ENCODE results near the gene TFF1.

DNA sequence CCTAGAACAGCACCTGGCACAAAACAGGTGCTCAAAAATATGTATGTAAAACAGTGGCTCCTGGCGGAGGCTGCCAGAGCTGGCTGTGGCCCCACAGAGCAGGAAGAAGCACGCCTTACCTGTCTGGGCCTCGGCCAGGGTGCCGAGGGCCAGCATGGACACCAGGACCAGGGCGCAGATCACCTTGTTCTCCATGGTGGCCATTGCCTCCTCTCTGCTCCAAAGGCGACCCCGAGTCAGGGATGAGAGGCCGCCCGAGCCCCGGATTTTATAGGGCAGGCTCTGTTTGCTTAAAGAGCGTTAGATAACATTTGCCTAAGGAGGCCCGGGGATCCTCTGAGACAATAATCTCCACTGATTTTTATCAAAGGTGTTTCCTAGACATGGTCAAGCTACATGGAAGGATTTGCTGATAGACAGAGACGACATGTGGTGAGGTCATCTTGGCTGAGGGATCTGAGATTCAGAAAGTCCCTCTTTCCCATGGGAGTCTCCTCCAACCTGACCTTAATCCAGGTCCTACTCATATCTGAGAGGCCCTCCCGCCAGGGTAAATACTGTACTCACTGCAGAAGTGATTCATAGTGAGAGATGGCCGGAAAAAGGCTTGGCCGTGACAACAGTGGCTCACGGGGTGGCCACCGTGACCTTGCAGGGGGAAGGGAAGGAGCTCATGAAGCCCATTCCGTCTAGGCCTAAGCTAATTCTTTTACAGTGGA, at the start of gene TFF1:
- TF ChIP-seq, protein P1, sequence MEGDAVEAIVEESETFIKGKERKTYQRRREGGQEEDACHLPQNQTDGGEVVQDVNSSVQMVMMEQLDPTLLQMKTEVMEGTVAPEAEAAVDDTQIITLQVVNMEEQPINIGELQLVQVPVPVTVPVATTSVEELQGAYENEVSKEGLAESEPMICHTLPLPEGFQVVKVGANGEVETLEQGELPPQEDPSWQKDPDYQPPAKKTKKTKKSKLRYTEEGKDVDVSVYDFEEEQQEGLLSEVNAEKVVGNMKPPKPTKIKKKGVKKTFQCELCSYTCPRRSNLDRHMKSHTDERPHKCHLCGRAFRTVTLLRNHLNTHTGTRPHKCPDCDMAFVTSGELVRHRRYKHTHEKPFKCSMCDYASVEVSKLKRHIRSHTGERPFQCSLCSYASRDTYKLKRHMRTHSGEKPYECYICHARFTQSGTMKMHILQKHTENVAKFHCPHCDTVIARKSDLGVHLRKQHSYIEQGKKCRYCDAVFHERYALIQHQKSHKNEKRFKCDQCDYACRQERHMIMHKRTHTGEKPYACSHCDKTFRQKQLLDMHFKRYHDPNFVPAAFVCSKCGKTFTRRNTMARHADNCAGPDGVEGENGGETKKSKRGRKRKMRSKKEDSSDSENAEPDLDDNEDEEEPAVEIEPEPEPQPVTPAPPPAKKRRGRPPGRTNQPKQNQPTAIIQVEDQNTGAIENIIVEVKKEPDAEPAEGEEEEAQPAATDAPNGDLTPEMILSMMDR (IDR thresholded peaks at IDR 0.05), result no peak
- no peak for TF ChIP-seq EP300 (IDR thresholded peaks at IDR 0.05)
